Dermis microvascular lymphatic vessel endothelial cell (primary cell): ENCODE results near the gene RBM19. TPM values are rescaled to one million over a fixed set of nuclear protein-coding genes. Genes with fewer than 3 reads are reported as not detected.
A peak's percentile ranks its signal among the peaks of the same experiment; 100 is the strongest.

Experiments
- DNase-seq, 2 donors: peaks; one replicate each; pipeline versions ENCODE4 v3.0.0 to v3.0.0-alpha.2; 2010; ENCODE audit warnings: low read depth in 2 of 2
- total RNA-seq: library from RNA; depleted of rRNA; stranded (reverse); fragments of >200 nt; gene quantifications from 2 replicates; pipeline ENCODE4 v1.2.1, GENCODE V29; 2014

Gene RBM19
- total RNA-seq, 1 donor from 2014 or later, result 12.1 TPM

DNA sequence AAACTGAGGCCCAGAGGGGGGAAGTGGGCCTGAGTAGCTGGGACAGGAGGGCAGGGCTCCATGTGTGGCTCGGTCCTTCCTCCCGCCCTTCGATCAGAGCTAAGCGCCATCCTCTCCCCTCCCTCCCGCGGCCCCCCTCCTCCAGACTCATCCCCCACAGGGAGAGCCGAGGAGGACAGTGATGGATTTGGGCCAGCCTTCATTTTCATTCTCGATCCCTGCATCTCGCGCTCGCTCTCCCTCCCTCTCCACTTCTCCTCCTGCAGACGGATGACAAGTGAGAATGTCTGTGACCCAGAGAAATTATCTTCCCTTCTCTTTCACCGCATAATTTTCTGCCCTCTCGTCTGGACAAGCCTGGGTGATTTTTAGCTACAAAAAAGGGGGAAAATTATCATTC, 183.3 kb downstream of the RBM19 start:
- DNase-seq, result no peak

DNA sequence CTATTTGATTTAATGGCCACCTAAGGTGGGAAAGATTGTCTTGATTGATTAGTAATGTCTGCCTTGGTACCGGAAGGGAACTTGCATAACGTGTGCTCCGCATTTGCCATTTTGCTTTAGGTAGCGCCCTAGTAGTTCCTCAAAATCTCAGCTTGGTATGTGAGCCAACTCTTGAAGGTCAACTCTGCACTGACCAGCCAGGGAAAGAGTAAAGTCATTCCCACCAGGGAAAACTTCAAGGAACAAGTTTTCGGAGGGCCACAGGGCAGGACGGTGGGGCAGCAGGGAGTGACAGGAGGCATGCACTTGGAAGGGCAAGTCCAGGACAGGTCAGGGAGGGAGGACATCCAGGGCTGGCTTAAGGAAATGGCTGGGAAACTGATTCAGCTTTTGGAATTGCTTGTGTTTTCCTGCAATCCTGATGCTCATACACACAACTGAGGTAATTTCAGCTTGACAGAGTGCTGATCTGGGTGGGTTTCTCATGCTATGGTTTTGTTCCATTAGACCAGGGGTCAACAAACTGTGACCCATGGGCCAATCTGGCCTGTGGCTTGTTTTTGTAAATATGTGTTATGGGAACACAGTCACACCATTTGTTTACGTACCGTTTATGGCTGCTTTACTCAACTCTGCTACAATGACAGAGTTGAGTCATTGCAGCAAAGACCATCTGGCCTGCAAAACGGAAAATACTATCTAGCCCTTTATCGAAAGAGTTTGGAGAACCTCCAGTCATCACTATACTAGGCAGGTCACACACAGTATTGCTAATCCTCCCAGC, 184.5 kb downstream of the RBM19 start:
- DNase-seq, result peak; percentile 11 to 62

DNA sequence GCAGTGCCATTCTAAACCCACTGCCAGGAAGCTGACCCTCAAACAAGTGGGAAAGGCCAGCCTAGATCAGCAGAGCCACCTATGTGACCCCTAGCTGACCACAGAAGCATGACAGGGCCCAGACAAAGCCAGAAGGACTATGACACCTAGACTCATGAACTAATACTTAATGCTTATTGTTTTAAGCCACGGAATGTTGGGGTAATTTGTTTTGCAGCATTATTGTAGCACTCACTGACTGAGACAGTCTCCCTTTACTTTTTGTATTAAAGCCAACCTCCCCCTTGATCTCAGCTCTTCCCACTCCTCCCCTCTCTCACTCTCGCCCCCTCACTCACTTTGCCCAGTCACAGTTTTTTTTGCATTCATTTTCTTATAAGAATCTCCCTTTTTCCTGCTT, 186.4 kb downstream of the RBM19 start:
- DNase-seq, result no peak

DNA sequence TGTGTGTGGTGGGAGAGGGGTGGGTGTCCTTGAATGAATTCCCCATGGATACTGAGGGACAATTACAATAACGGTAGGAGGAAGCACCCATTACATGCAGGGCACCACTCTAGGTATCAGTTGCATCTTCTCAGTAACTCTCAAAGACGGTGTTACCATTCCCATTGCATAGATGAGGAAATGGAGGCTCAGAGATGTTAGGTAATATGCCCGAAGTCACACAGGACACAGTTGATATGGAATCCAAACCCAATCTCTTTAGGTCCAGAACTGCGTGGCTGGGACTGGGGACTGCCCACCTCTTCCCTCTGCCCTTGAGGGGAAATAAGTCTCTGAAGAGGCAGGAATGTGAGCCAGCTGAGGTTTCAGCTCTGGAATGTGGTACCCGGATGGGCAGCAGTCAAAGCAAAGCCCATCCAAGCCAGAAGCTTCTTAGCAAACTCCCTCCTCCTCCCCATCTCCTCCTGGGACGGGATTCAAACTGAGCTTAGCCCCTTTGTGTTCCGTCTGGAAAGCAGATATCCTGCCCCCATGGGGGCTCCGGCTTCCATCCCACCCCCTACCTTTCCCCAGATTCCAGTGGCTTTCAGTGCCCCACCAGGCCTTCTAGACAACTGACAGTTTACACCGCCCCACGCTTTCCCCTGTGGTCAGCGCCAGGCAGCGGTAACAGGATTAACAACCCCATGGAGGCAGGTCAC, 187.5 kb downstream of the RBM19 start:
- DNase-seq, result no peak

DNA sequence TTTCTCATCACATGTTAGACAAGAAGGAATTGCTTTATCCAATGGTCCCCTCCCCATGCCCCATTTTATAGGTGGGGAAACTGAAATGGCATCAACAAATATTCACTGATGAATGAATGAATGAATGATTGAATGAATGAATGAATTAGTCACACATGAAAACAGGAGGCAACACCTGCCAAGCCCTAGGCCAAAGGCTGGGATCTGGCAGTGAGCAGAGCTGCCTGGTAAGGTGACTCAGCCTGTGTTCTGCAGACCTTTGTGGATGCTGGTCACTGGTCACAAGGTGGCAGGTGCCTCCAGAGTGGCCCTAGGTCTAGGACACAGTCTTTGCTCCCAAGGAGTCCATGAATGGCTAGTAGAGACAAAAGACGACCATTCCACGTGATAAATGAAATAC, 188.4 kb downstream of the RBM19 start:
- no peak for DNase-seq

DNA sequence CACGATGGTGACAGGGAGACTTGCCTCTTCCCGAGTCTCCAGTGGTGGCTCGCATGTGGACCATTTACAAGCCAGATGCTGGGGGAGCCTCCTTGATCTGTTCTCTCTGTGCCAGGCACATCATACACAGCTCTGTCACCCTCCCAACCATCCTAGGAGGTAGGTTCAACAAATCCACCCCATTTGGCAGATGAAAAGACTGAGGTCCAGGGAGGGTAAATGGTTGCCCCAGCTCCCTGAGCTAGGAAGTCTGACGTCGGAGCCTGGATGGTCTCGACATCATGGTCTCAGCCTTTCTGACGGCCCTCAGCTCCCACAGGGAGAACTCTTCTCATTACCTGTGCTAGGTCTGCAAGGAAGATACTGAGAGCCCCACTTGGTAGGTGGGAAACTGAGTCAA, 189.6 kb downstream of the RBM19 start:
- no peak for DNase-seq

DNA sequence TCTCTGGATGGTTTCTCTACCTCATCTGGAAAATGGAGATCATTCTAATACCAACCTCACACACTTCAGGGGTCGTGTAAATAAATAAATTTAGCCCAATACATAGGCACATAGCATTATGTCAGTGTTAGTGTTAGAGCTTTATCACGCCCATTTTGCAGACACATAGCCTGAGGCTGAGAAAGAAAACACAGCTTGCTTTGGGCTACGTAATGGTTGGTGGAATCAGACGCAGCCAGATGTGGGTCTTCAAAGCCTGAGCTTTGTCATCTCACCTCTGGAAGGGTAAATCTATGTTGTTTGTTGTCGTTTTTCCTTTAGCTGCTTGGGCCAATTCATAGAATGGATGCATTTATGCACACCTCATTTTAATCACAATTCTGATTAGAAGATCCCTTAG, 191.6 kb downstream of the RBM19 start:
- DNase-seq, result no peak

DNA sequence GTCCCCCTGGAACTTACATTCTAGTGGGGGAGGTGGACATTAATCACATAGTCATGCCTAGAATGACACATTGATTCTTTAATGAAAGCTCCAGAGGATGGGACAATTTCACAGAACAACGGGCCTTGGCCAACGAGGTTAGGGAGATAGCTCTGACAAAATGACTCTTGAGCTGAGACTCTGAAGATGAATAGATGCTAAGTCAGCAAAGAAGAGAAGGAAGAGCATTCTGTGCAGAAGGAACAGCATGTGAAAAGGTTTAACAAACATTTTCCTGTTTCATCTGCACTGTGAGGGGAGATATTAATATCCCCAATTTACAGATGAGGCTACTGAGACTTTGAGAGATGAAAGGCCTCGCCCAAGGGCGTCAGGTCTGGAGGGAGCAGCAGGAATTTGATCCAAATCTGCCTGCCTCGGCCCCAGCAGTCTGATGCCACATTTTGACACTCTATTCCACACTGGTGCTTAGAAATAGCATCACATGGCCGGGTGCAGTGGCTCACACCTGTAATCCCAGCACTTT, 193.6 kb downstream of the RBM19 start:
- DNase-seq, result no peak

DNA sequence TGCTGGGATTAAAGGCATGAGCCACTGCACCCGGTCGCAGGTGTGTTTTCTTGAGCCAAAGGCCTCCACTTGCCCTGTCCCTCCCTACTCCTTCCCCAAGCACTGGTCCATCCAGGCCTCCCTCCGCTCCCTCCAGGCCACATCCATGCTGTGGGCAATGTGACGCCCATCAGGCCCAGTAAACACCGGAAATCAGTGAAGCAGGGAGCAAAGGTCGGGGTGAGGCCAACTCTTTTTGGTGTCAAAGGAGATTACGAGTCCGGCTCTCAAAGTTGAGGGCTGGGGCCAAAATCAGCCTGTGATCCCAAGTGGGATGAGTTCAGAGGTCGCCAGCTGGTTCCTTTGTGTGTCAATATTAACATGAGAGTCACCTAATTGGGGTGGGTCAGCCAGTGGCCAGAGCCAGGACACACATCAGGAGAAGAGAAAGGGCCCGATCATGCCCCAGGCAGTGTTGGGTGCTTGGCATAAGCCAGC, 195.7 kb downstream of the RBM19 start:
- DNase-seq, result no peak

DNA sequence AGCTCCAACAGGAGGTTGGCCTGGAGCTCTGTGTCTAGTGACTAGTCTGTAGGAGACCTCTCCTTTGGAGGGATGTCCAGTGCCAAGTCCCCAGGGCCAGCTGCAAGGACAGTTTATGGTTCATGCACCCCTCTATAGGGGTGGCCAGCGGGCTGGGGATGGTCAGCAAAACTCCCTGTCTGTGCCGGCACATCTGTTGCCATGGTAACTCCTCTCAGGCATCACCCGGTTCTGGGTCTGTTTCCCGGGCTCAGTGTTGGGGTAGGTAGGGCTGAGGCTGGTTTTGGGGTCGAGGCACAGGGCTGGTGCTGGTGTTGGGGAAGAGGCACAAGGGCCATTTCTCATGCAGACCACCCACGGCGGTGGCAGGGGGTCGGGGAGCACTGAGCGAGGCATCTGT, 196.8 kb downstream of the RBM19 start:
- DNase-seq, result no peak

DNA sequence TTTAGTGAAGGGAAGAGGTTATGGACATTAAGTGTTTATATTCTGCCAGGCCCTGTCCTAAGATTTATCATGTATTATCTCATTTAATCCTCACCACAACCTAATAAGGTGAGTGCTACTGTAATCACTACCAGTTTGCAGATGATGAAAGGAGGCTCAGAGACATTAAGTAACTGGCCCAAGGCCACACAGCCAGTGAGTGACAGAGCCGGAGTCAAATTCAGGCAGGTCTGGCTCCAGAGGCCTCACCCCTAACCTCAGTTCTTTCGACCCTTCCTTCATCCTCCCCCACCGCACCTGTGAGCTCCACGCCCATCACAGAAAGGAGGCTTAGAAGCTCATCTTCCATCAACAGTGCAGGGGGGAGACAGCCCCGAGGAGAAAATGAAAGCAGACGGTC, 197.3 kb downstream of the RBM19 start:
- DNase-seq, result no peak

DNA sequence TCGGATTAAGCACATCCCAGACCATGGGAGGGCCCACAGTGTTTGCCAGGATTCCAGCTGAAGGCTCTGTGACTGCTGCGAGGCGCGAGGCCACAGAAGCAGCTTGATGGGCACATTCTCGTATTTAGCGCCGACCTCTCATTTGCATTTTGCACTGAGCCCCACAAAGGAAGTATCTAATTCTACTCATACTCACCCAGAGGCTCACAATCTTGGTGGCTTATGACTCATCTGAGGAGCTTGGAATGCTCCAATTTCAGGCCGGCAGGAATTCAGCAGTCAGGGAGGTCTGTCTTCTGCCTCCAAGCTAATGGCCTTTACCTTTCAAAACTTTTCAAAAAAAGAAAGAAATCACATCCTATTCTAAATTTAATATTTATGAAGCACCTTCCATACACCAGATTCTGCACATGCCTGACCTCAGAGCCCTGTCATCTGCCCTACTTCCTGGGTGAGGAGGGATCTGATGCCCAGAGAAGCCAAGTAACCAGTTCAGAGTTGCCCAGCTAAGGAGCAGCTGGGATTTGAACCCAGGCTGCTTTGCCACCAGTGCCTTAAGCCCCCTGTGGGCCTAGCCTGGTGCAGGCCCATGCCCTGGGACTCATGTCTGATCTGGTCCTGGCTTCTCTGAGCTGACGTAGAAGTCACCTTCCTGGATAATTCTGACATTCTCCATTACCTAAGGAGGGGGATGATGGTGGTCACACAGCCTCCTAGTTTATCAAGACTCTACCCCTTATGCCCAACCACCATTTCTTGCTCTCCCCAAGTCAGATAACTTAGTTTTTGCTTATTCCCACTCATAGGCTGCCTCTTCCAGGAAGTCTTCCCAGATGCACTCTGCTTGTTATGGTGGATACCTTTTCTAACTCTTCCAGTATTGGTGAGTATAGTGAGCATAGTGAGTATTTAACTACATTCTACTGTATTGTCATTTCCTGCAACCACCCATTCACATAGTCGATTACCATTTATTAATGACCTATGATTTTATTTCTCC, 198.9 kb downstream of the RBM19 start:
- no peak for DNase-seq
